HepG2 (cell line): ENCODE measurements around the gene FAM200B.

Source experiments
- FOXC1 ChIP-seq: sonication (generic); formaldehyde crosslinking; IDR thresholded peaks from 2 replicates; pipeline ENCODE4 v1.8.0; 2022; ENCODE audit warnings: mild to moderate bottlenecking, missing genetic modification reagents, borderline replicate concordance
- MBNL3 ChIP-seq: fragments of 250-450 bp; sonication (Bioruptor Pico); conservative IDR thresholded peaks from 2 replicates; pipeline ENCODE4 v1.8.0; 2022; ENCODE audit warnings: mild to moderate bottlenecking, inconsistent platforms
- TCF7 ChIP-seq: sonication (generic); IDR thresholded peaks from 2 replicates; pipeline ENCODE4 v1.6.1; 2016; ENCODE audit warnings: antibody characterized with exemption, low read depth
- TRIM24 ChIP-seq: sonication (generic); formaldehyde crosslinking; IDR thresholded peaks from 2 replicates; pipeline ENCODE4 v1.8.0; 2022; ENCODE audit warnings: mild to moderate bottlenecking, missing genetic modification reagents
- ZBTB20 ChIP-seq: sonication (generic); formaldehyde crosslinking; IDR thresholded peaks from 2 replicates; pipeline ENCODE4 v1.8.1; 2023; ENCODE audit warnings: missing genetic modification reagents, low read depth, mild to moderate bottlenecking, borderline replicate concordance
- ZFP36L1 ChIP-seq: sonication (generic); formaldehyde crosslinking; IDR thresholded peaks from 2 replicates; pipeline ENCODE4 v1.8.0; 2022; ENCODE audit warnings: mild to moderate bottlenecking, missing genetic modification reagents, moderate library complexity
- TF ChIP-seq, protein P1 (sequence below): sonication (generic); formaldehyde crosslinking; IDR thresholded peaks from 2 replicates; pipeline ENCODE4 v1.5.0; 2020; ENCODE audit warnings: mild to moderate bottlenecking, missing genetic modification reagents, moderate library complexity

DNA sequence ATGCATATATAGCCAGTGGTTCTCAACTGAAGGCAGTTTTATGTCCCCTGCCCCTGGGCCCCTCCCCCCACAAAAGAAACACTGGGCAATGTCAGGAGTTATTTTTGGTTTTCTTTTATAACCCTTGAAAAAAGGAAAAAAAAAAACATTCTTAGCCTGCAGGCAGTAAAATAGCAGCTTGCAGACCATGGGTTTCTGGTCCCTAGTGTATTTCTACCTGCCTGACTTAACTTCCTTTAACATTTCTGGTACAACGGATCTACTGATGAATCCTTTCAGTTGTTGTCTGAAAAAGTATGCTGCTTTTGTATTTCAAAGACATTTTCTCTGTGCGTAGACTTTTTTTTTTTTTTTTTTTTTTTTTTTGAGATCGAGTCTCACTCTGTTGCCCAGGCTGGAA, 11.1 kb upstream of the FAM200B start:
- TF ChIP-seq FOXC1 (CRISPR knock-in tag) (no peak), ZFP36L1 (CRISPR knock-in tag) (no peak), ZBTB20 (no peak), TCF7 (no peak), TRIM24 (CRISPR knock-in tag) (no peak), MBNL3 (CRISPR knock-in tag) (no peak)
- TF ChIP-seq, protein P1, sequence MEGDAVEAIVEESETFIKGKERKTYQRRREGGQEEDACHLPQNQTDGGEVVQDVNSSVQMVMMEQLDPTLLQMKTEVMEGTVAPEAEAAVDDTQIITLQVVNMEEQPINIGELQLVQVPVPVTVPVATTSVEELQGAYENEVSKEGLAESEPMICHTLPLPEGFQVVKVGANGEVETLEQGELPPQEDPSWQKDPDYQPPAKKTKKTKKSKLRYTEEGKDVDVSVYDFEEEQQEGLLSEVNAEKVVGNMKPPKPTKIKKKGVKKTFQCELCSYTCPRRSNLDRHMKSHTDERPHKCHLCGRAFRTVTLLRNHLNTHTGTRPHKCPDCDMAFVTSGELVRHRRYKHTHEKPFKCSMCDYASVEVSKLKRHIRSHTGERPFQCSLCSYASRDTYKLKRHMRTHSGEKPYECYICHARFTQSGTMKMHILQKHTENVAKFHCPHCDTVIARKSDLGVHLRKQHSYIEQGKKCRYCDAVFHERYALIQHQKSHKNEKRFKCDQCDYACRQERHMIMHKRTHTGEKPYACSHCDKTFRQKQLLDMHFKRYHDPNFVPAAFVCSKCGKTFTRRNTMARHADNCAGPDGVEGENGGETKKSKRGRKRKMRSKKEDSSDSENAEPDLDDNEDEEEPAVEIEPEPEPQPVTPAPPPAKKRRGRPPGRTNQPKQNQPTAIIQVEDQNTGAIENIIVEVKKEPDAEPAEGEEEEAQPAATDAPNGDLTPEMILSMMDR (CRISPR knock-in tag): no peak
